Inflammatory macrophage (primary cell): ENCODE data around the gene RGMA.
"Not testable (repeated sequence)": the region's sequence is repeated elsewhere in the genome, so short reads cannot be mapped to it uniquely, and the experiment has no call there.

Source experiments
- DNase-seq, 2 donors: peaks; one replicate each; pipeline ENCODE4 v3.0.0-alpha.2; 2020 to 2022

The RGMA gene

DNA sequence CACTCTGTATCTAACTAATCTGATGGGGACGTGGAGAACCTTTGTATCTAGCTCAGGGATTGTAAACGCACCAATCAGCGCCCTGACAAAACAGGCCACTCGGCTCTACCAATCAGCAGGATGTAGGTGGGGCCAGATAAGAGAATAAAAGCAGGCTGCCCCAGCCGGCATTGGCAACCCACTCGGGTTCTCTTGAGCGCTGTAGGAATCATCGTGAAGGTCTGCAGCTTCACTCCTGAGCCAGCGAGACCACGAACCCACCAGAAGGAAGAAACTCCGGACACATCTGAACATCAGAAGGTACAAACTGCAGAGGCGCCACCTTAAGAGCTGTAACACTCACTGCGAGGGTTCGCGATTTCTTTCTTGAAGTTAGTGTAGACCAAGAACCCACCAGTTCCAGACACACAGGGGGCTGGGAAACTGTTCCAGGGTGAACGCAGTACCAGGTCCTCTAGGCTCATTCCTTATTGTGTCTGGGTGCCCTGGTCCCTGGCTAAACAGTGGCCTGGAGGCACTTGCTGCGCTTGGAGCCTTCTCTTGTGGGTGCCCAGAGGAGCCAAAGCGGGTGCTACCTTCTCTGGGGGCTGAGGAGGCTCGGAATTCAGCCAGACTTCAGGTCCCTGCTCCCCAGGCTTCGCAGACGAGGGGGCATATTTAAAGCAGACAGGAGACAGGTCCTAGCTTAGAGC lies 56.4 kb downstream of the RGMA start:
- not testable (repeated sequence) for DNase-seq

- not testable (repeated sequence) for DNase-seq
Observed at GRCh38 chr15:93031557-93032384, 57.2 kb downstream of the RGMA start.

- no peak for DNase-seq
Observed at GRCh38 chr15:93031103-93031464, 57.9 kb downstream of the RGMA start.

DNA sequence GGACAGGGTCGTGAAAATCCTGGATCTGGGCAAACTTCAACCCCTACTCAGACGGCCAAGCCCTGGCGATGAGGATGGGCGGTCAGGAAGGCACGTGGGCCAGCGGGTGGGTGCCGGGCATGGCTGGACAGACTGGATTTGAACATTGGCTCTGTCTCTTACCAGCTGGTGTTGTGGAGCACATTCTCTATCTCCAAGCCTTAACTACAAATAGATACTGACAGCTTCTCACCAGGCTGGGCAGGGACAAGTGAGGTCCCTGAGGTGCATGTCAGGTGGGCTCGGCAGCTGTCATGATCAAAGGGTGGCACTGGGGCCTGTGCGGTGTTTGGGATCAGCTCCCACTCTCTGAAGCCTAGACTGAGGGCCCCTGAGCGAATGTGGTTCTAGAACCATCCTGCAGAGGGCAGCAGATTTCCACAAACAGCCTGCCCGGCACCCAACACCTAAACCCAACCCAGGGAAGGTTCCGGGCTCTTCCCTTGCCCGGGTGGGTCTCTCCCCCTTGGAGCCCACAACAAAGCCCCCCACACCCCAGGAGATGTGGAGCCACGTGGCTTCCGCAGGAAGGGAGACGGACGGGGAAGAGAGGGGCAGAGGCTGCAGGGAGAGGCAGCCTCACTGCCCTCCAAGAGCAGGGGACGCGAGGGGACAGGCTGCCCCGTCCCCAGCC lies 58.4 kb downstream of the RGMA start:
- DNase-seq = peak; percentile 65 to 67

- DNase-seq = no peak
Observed at GRCh38 chr15:93029836-93030429, 59.1 kb downstream of the RGMA start.

- peak in 1 of 2 donors; percentile 33 for DNase-seq
Observed at GRCh38 chr15:93029214-93029835, 59.7 kb downstream of the RGMA start.

DNA sequence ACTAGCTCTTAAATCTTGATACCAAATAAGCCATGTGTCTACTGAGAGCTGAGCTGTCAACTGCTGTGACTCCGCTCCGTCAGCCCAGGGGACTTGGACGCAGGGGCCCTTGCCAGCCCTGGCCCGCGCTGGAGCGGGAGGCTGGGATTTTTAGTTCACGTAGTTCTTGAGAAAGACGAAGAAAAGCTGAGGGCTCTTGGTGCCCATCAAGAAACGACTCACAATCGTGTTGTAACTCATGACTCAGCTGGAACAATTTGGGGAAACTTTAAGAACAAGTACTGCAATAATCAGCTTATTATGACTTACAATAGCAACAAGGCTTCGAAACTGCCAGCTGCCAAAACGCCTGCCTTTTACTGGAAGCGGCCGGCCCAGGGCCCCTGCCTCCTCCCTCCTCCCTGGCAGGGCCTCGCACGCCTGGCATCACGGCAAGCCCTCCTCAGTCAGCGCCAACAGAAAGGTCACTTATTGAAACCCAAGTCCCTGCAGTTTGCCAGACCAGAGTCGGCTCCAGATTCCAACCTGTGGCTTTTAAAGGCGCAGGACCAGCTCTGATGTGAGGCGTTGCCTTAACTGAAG lies 60.3 kb downstream of the RGMA start:
- DNase-seq = peak; percentile 88 to 93

DNA sequence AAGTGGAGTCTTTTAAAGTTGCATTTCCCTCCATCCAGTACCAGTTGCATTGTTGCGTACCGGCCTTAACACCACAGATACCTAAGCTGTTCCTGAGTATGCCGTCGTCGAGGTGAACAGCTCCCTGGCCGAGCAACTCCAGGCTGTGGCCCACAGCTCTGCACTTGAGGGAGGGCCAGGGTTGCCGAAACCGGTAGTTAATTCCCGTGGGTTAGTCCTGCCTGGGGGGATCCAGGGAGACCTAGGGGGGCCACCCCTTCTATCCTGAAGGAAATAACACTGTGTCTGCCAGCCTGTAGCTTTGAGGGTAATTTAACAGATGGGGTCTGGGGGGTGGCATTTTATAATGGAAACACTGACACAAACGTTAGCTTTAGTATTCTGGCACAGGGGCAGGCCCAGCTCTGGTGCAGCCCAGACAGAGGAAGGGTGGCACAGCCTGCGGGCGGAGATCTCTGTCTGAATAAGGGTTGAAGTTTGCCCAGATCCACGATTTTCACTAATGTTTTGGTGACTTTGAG lies 60.8 kb downstream of the RGMA start:
- no peak for DNase-seq

DNA sequence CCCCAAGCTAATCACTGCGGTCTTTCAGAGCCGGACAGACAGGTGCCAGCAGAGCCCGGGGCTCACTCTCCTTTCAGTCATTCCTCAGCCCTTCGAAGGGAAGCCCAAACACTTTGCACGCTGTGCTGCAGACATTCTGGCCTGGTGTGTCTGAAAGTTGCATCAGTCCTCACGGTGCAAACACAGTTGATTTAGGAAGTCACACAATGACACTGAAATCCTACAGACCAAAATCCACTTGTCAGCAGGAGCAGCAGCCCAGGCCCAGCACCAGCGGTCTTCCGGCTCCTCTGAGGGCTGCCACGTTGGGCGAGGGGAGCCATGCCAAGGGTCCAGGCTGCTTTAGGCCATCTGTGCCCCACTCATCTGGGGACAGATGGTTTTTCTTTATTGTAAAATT lies 61.6 kb downstream of the RGMA start:
- DNase-seq = peak; percentile 72 to 79

DNA sequence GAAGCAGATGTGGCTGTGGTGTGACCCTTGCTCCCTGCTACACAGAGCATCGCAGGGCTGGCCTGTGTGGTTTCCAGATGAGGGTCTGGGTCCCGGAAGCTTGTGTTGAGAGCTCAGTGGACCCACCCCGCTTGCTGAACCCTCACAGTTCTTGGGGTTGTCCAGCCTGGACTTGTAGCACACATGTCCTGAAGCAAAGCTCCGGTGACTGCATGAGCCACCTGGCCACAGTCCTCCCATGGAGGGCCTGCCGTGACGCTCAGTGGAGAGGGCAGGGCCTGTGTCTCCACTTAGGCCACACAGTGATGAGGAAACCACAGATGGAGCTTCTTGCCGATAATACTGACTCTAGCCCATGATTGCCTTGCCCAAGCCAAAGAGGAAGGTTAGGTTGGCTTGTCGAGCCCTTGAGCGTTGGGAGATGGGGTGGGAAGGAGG lies 62.6 kb downstream of the RGMA start:
- peak; percentile 13 to 28 for DNase-seq

DNA sequence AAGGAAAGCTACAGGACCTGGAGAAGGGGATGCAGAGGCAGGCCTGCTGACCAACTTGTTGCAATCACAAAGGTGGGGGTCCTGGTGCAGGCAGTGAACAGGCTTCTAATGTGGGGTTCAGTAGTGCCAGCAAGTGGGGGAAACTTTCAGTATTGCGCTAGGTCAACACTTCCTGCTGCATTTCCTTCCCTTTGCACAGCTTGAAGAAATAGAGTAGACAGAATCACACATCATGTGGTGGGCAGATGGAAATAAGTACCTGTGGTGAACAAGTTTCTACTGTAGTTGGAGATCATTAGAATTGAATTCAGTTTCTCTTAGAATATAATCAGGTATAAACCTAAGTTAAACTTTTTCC lies 63.4 kb downstream of the RGMA start:
- peak; percentile 25 to 36 for DNase-seq

DNA sequence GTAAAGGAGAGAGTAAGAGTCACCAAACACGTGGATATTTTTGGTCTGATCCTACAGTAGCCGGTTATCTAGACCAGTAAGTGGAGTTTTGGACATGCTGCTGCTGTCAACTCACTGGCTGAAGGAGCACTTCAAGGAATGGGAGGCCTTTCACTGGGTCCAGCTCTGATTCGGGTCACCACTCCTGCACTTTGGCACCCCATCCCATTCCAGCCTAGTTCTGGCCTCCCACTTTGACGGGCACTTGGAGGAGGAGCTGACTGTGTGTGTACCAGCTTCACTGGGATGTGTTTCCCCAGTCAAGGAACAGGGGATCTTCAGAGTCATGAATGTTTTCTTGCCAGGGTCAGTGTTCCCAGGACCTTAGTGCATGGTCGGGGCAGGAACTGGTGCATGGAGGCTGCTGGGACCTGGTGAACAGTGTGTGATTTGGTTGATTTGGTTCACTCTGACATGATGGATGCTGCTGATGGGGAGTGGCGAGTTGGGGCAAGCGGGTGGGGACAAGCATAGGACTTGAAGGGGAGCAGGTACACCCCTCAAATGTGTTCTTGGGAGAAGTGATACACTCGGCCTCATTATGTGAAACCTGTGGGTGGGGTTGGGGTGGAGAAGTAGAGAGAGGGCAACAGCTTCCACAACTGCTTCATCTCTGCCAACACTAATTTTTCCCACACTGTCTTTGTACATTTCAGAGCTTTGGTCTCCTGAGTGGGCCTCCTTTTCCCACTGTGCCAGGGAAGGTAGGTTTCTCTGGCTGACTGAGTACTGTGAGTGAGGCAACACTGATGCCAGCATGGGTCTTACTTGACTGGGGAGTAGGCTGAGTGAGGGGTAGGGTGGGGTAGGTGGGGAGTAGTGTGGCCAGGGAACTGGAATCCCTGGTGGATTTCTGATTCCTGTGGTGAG lies 64.0 kb downstream of the RGMA start:
- DNase-seq = no peak

DNA sequence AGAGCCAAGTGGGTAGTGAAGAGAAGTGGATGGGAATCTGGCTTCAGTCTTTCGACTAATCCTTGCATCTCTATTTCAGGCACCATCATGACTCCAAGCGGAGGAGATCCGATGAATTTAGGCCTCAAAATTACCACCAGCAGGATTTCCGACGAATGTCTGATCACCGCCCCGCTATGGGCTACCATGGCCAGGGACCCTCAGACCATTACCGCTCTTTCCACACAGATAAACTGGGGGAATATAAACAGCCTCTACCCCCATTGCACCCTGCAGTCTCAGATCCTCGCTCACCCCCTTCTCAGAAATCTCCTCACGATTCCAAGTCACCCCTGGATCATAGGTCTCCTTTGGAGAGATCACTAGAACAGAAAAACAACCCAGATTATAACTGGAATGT lies 64.7 kb downstream of the RGMA start:
- DNase-seq = no peak

GRCh38 chr15:93020976-93021772 lies 67.8 kb downstream of the RGMA start:
- no peak for DNase-seq

DNA sequence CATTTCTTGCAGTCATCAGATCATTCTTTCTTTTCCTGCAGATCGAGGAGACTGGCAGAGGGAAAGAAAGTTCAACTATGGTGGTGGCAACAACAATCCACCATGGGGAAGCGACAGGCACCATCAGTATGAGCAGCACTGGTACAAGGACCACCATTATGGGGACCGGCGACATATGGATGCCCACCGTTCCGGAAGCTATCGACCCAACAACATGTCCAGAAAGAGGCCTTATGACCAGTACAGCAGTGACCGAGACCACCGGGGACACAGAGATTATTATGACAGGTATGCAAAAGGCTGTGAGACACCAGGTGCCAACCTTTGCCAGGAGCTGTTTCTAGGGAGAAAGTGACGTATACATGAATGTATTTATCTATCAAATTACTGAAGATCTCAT lies 69.0 kb downstream of the RGMA start:
- DNase-seq = no peak

GRCh38 chr15:93019090-93019489 lies 69.9 kb downstream of the RGMA start:
- DNase-seq = no peak

DNA sequence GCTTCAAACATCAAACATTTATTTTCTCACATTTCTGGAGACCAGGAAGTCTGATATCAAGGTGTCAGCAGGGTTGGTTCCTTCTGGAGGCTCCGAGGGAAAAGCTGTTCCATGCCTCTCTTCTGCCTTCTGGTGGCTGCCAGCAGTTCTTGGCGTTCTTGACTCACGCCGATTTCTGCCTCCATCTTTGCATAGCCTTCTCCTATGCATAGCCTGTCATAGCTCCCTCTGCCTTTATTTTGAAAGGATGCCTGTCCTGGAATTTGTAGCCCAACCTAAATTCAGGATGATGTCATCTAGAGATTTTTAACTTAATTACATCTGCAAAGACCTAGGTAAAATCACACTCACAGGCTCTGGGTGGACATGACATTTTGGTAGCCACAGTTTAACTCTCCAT lies 70.4 kb downstream of the RGMA start:
- no peak for DNase-seq

DNA sequence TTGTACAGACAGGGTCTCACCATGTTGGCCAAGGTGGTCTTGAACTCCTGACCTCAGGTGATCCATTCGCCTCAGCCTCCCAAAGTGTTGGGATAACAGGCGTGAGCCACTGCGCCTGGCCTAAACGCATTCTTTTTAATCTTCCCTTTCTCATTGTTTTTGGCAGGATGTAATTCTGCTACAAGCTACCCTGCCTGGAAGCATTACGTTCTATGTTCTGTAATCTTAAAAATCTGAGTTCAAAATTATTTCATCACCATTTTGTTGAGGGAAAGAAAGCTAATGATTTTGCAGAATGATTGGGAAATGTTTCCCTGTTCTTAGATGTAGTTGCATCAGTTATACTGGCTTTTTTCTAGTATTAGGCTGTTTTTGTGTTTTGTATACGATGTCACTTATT lies 71.5 kb downstream of the RGMA start:
- DNase-seq = peak in 1 of 2 donors; percentile 74

DNA sequence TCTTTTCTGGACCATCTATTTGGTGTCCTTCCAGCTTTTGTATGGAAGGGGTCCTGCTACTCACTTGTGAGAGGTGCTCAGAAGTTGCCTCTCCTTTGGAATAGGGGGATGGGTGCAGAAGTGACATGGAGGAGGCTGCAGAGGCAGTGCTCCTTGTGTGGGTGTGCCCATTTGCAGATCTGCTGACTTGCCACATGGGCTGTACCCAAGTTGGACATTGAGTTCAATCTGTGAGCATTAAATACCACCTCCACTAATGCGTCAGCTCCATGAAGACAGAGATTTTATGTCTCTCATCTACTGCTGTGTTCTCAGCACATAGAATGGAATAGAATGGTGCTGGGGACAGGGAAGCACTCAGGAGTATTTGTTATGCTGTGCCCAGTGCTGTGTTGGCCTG lies 76.2 kb downstream of the RGMA start:
- peak in 1 of 2 donors; percentile 28 for DNase-seq

DNA sequence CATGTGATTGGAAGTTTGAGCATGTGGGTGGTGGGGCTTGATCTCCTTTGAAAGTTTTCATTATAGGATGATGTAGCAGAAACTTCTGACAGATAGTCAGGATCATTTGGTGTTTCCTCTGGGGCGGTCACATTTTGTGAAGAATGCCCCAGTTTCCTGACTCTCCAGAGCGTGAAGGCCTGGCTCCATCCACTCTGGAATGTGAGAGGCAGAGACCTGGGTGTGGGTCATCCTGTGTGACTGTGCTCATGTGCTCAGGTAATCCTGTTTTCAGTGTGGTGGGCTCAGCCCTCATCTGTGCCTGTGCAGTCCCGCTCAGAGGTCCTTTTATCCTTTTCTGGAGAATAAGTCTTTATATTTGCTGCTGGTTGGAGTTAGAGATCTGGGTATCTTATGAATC lies 81.0 kb downstream of the RGMA start:
- DNase-seq = no peak
